Measurements from ENCODE around the gene GALNT10. TPM values are rescaled to one million over a fixed set of nuclear protein-coding genes. Genes with fewer than 3 reads are reported as not detected.
A peak's percentile ranks its signal among the peaks of the same experiment; 100 is the strongest.

GALNT10 gene
- polyA plus RNA-seq, 1 experiment, result 203 TPM

DNA sequence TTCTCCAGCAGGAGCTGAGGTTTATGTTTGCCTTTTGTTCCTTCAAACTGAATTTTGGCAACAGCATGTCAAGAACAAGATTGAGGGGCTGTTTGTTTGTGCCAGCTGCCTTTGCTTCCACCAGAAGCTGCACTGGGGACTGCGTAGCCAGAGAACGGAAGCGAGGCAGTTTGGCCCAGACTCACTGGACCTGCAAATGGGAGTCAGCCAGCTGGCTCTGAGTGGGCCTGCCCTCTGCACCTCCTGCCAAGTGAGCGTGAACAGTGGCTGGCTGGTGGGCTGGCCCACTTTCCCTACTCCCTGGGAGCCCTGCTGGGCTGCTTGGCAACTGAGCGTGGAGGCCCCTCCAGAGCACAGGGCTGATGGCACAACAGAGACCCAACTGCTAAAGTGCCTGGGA is 111.6 kb downstream of the GALNT10 start:
- H3K4me3 ChIP-seq (ENCODE audit: low read depth, low read length), result no peak overlapping the region
- ChIA-PET CTCF (interaction anchor here (0.6 to 1.0 kb wide), 2 partner anchors 11 to 13 kb away, joined by 3 read pairs; no protein-coding TSS in a partner anchor), POLR2A (no interaction called here)
- H3K36me3 ChIP-seq (ENCODE audit: control insufficient read depth, insufficient read depth, low read length), result peaks cover 3% of the 10 kb centered on the region
- DNase-seq (ENCODE audit: low read depth), result no peak
- TF ChIP-seq CTCF (IDR thresholded peaks at IDR 0.05; ENCODE audit: insufficient read depth, low read depth, low read length), result no peak
- H3K27me3 ChIP-seq (ENCODE audit: control insufficient read depth, insufficient read depth, low read length), result no peaks in the 10 kb centered on the region

DNA sequence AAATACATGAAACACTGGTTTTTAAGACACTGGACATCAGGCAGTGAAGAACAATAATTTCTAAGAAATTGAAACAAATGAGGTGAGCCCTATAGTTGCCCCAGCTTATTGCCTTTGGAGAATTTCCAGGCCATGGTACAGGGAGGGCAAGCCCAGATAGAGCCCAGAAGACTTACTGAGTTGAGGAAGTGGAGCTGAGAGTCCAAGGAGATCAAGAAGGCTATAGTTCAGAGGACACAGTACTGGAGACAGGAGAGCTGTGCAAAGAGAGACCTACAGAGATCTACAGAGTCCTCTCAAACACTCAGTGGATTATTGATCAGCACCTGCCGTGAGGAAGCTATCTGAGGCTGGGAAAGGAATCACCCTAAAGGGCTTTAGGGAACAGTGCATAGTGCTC is 112.6 kb downstream of the GALNT10 start:
- Histone ChIP-seq H3K4me3 (ENCODE audit: low read depth, low read length) (no peak overlapping the region), H3K27me3 (ENCODE audit: control insufficient read depth, insufficient read depth, low read length) (no peaks in the 10 kb centered on the region), H3K36me3 (ENCODE audit: control insufficient read depth, insufficient read depth, low read length) (peaks cover 3% of the 10 kb centered on the region)
- ChIA-PET CTCF (no interaction called here), POLR2A (no interaction called here)
- DNase-seq (ENCODE audit: low read depth), result no peak
- TF ChIP-seq CTCF (IDR thresholded peaks at IDR 0.05; ENCODE audit: insufficient read depth, low read depth, low read length), result no peak

GRCh38 chr5:154308443-154309370 is 118.2 kb downstream of the GALNT10 start:
- DNase-seq (ENCODE audit: low read depth), result peak; percentile 70
- TF ChIP-seq CTCF (IDR thresholded peaks at IDR 0.05; ENCODE audit: insufficient read depth, low read depth, low read length), result no peak
- no peaks in the 10 kb centered on the region for H3K36me3 ChIP-seq (ENCODE audit: control insufficient read depth, insufficient read depth, low read length)
- ChIA-PET POLR2A (no interaction called here), CTCF (interaction anchor here (0.7 to 1.6 kb wide), 4 partner anchors 11 to 21 kb away, joined by 3 to 5 read pairs (median 4); no protein-coding TSS in a partner anchor)
- no peak overlapping the region for H3K4me3 ChIP-seq (ENCODE audit: low read depth, low read length)
- no peaks in the 10 kb centered on the region for H3K27me3 ChIP-seq (ENCODE audit: control insufficient read depth, insufficient read depth, low read length)

DNA sequence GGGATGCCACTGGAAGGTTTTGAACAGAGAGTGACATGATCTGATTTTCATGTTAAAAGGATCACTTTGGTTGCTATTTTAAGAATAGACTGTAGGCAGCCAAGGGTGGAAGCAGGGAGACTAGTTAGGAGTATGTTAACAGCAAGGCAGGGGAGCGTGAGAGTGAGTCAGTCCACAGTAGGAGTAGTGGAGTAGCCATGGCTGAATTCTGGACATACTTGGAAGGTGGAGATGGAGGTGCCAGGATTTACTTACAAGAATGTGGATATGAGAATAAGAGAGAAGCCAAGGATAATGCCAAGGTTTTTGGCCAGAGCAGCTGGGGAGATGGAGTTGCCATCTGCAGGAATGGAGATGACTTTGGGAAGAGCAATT is 118.8 kb downstream of the GALNT10 start:
- DNase-seq (ENCODE audit: low read depth), result peak; percentile 15
- no peaks in the 10 kb centered on the region for H3K36me3 ChIP-seq (ENCODE audit: control insufficient read depth, insufficient read depth, low read length)
- no peak overlapping the region for H3K4me3 ChIP-seq (ENCODE audit: low read depth, low read length)
- POLR2A ChIA-PET, result no interaction called here
- no peaks in the 10 kb centered on the region for H3K27me3 ChIP-seq (ENCODE audit: control insufficient read depth, insufficient read depth, low read length)
- TF ChIP-seq CTCF (IDR thresholded peaks at IDR 0.05; ENCODE audit: insufficient read depth, low read depth, low read length), result no peak
- CTCF ChIA-PET, result interaction anchor here (1.2 to 1.6 kb wide), 3 partner anchors 12 to 22 kb away, joined by 3 to 5 read pairs (median 4); no protein-coding TSS in a partner anchor

GRCh38 chr5:154309805-154310204 is 119.3 kb downstream of the GALNT10 start:
- no peak for TF ChIP-seq CTCF (IDR thresholded peaks at IDR 0.05; ENCODE audit: insufficient read depth, low read depth, low read length)
- CTCF ChIA-PET, result interaction anchor here (1.2 to 1.6 kb wide), 2 partner anchors 12 to 22 kb away, joined by 3 to 5 read pairs; no protein-coding TSS in a partner anchor
- no peak overlapping the region for H3K4me3 ChIP-seq (ENCODE audit: low read depth, low read length)
- no peaks in the 10 kb centered on the region for H3K36me3 ChIP-seq (ENCODE audit: control insufficient read depth, insufficient read depth, low read length)
- H3K27me3 ChIP-seq (ENCODE audit: control insufficient read depth, insufficient read depth, low read length), result no peaks in the 10 kb centered on the region
- POLR2A ChIA-PET, result no interaction called here
- DNase-seq (ENCODE audit: low read depth), result no peak
